Left forelimb (tissue), 1 donor: ENCODE results near the gene TIMM23.
"Not testable (repeated sequence)": the region's sequence is repeated elsewhere in the genome, so short reads cannot be mapped to it uniquely, and the experiment has no call there.

Experiments used
- DNase-seq: peaks from one replicate; pipeline ENCODE4 v3.0.0-alpha.2; 2018; ENCODE audit warnings: low spot score

Gene TIMM23

DNA sequence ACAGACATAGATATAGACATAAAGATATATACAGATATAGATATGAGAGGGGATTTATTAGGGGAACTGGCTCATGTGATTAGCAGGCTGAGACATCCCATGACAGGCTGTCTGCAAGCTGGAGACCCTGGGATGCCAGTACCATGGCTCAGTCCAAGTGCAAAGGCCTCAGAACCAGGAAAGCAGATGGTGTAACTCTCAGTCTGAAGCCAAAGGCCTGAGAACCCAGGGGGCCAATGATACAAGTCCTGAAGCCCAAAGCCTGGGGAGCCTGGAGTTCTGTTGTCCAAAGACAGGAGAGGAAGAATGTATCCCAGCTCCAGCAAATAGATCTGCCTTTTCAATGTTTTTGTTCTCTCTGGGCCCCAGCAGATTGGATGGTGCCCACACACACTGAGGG, 52.7 kb downstream of the TIMM23 start:
- DNase-seq, result no peak

DNA sequence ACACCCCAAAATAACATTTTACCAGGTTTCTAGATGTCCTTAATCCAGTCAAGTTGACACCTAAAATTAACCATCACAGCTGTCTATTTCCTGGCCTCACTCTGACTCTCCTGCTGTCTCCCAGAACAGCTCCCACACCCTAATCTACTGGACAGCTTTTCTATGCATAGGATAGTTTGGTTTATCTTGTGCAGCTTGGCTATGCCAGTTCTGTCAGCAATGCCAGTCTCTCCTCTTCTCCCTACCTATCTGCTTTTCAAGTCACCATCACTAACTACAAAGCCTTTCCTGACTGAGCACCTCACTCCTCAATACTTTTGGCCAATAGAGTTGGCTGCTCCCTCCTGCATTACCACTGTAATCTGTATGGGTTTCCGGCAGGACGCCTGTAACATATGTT, 53.1 kb downstream of the TIMM23 start:
- DNase-seq, result no peak

DNA sequence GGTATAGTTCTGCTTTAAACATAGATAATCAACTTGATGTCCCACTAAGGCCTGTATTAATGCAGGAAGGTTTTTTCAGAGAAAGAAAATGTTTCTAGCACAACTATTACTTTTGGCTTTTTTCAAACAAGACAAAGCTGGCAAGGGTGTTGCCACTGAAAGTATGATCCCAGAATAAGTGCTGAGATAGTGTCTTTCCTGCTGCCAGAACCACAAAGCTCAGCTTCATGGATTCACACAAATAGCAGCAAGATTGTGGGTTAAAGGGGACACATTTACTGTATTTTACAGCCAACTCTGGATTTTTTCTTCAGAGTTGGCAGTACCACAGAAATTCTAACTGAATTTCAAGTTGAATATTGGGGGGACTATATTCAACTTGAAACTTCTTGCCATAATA, 53.8 kb downstream of the TIMM23 start:
- DNase-seq, result no peak

DNA sequence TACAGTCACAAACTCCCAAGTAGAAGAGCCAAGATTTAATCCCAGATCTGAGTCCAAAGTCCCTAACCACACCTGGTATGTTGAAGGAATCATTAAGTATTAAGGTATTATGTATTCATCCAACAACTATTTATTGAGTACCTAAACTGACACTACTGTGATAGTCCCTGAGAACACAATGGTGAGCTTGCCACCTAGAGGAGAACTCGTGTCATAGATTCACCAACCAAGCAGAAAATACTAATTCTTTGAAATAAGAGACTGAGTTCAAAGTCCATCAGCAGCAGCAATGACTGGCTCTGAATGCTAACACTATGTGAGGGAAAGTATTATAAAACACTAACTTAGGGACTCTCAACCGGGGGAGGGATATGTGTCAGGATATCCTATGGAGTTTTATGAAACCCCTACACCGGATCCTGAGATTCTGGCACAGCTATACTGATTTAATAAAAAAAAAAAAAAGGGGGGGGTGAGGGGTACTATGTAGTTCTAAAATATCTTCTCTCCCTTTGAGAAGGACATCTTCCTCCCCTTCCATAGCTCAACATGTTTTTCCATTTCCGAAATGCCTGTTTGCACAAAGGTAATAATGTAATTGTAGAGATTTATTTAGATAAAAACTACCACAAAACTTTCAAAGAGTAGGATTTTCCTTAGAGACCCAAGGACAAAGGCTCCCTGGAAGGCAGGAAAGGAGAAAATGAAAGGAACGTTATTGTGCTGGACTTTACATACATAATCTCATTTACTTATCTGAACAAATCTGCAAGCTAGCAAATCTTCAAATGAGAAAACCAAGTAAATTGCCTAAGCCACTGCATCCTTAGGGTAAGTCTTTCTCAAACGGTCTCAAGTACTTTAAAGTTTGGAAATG, 56.5 kb downstream of the TIMM23 start:
- DNase-seq, result no peak

DNA sequence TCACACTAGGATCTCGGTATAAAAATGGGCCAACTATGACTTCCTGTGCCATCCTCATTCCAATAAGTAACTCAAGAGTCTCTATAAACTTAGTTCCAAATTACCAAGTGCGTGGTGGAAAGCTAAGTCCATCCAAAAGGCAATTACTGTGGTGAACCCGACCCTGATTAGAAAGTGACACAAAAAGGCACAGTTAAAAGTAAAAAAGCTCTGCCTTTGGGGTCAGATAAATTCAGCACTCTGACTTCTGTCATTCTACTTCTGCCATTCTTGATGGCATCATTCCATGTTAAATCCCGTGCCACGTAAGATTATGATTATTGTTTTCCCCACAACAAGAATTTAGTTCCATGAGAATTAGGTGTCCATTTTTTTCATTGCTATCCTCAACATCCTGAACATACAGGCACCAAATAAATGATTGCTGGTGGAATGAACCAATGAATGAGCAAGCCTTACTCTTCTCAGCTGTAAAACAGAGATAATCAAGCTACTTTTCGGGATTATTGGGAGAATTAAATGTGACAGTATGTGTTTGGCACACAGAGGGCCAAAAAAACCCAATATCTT, 57.3 kb downstream of the TIMM23 start:
- no peak for DNase-seq

DNA sequence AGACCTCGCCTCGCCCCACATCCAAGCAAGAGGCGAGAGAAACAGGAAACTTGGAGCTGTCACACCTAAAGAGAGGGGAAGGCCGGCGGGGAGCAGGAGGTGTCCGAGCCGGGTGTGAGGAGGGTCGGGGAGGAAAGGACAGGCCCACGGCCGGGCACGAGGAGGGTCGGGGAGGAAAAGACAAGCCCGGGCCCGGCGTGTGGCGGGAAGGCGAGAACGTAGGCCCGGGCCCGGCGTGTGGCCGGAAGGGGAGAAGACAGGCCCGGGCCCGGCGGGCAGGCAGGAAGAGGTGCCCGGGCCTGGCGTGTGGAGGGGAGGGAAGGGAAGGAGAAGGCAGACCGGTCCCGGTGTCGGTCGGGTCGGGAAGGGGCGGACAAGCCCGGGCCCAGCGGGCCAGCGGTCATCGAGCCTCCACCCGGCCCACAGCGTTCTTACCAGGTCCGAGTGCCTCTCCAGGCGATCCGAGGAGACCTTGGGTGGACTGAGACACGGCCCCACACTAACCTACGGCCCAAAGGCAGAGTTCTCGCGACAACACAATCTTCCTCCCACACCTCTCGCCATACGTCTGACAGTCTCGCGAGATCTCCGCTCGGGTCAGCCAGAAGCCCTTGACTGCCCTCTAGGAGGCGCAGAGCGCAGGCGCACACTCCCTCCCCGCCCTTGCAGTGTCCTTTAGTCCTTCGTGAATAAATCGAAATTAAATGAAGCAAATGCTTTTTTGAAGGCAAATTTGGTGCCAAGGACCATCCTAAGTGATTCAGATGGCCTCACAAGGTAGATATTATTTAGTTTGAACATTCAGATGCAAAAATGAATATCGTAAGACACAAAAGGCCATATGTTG, 58.0 kb downstream of the TIMM23 start, which contains the start of gene NCOA4:
Gene NCOA4, minus strand, starts transcription at position 533 of the 847 bp plus-strand sequence. CDS start 13,943 bp downstream, outside the sequence.
- peak; percentile 96 for DNase-seq

DNA sequence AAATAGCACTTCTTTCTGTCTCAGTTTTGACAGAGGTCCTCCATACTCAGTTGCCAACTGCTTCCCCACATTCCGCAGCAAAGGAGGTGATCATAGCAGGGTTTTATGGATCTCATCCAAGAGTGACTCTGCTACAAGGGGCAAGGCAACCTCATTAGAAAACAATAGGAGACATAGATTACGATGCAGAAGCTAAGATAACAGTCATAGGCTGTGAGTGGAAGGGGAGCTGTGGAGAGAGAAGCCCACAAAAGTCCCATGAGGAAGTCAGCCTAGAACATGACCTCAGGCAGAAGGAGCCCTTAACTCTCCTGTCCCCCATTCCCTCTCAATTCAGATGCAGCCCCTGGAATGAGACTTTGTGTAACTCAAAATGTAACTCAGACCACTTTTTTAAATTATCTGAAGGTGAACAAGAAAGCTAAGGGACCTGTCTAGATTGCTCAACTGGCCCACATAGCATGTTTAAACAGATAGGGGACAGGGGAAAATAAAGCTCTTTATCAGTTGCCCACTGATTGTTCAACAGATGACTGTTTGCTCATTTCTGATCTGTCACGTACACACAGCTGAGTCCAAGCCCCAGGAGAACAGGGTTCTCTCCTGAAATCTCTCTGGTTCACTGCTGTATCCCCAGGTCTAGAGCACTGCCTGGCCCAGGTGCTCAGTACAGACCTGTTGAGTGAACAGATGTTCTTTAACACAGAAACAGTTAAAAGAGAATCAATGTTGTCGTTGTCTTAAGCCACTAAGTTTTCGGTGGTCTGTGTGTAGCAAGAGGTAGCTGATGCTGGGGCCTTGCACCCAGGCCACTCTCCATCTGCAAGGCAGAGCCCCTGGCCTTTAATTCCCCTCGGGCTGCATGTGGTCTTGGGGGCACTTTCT, 59.6 kb downstream of the TIMM23 start:
- no peak for DNase-seq

DNA sequence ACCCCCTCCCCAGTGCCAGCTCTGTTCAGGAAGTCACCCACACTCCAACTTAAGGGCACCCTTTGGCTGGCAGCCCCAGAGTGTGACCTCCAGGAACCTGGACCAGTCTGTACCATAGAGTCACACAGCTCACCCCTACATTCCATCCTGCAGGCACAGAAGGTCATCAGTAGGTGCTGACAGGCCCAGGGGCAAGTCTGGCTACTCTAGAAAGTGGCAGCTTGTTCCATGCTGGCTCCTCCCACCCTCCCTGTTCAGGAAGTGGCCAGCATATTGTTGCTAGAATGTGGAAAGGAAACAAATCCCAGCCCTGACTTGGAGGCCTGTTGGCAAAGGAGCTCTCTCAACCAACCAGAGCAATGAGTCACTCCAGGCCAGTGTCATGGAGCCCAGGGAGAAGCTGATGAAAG, 61.3 kb downstream of the TIMM23 start:
- no peak for DNase-seq

DNA sequence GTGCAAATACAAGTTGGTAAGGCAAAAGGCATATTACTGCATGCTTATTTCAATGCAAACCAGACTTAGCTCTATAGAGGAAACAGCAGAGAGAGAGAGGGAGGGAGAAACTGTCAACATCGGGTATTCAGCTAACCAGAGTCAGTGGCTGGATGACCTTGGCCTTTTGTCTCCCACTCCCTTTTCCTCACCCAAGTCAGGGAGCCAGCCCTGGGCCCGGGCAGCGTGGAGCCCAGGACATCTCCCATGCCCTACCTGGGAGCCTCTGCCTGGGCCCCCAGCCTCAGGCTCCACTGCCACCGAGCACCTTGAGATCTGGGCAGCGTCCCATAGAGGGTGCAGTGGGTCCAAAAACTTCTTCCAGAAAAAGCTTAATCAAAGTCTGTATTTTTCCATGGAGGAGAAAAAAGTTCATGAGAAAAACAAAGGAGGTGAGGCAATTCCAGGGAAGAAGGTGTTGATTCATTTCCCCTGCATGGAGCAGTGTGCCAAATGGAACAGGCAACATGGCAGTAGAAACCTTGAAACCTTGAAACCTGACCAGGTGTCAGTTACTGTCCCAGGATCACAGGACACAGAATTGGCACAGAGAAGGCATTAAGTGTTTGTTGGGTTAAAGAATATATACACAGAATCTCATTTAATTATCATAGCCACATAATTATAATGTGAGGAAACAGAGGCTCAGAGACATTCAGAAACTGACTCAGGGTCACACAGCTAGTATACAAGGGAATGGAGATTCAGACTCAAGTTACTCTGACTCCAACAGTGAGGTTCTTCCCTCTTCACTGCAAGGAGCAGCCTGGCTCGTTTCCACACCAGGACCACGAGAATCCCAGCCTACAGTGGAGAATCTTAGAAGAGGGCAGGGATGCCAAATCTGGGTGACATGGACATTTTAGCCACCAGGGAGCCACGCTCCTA, 63.9 kb downstream of the TIMM23 start:
- DNase-seq, result no peak

DNA sequence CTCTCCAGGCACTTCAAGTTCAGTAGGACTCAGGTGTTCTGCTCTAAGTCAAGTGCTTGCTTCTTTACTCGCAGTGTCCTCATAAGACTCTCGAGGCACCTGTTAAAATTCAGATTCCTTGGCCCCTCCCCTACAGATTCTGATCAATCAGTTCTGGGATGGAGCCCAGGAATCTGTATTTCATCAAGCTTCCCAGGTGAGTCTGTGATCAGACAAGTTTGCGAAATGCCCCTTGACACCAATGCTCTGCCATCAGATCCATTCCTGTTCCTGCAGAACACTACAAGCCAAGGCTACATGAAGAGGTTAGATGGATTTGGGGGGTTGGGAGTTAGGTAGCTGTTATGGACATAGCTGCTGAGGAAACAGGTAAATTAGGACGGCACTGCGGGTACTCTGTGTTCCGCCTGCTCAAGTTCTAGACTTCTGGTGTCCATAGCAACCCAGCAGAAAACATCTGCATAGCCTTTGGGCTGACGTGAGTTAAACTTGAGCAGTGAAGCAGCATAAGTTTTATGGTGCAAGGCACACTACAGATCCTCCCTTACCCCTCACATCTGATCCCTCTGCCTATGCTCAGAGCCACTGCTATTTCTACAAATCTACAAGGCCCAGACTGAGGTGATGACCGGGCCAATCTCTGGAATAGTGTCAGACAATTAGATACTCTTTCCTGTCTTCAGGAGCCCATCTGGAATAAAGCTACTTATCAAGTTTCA, 65.0 kb downstream of the TIMM23 start:
- no peak for DNase-seq

DNA sequence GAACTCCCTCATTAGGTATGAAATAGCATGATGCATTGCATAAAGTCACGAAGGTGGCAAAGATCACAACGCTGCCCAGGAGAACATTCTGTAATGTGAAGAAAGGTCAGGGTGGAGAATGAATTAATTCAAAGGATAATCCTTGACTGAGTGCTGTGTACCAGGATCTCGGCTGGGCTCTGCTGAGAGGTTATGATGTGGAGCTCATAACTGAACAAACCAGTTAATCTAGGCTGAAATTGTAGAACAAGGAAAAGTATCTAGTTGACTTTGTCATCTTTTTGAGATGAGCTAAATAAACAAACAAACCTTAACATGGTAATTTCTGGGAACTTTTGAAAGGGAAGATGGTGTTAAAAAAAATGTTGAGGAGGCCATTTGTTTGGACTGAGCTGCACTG, 67.7 kb downstream of the TIMM23 start:
- DNase-seq, result no peak

DNA sequence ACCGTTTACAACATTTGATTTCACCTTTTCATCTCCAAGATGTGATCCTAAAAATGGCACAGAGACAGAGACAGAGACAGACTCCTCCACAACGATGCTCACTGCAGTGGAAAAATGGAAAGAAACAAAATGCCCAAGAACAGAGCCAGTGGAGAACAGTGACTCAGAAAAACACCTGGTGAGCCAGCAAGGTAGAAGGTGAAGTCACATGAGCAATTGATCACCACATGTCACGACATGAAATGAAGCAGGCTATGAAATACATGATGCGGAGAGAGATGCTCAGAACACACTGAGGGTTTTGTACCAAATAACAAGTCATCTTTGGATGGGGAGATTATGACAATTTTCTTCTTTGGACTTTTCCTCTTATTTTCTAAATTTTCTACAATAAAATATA, 70.2 kb downstream of the TIMM23 start:
- DNase-seq, result no peak

DNA sequence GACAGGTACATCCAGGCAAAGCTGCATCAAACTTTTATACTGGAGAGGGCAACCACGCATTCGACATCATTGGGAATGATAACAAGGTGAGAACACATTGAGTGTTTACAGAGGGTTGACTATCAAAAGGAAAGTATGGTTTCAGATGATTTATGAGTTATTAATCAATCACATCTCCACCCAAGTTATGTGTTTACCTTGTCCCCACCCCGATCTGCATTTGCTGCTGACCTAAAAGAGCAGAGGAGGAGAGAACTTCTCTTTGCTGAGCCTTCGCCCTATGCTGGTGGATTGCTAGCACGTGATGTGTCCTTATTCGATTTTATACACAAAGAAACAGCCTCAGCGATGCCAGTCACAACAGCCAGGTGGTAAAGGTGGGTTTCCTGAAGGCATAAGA, 74.0 kb downstream of the TIMM23 start, which contains the start of gene MSMB:
Gene MSMB, minus strand, starts transcription at position 9 of the 400 bp plus-strand sequence. CDS start 32 bp downstream, outside the sequence.
- DNase-seq, result no peak

DNA sequence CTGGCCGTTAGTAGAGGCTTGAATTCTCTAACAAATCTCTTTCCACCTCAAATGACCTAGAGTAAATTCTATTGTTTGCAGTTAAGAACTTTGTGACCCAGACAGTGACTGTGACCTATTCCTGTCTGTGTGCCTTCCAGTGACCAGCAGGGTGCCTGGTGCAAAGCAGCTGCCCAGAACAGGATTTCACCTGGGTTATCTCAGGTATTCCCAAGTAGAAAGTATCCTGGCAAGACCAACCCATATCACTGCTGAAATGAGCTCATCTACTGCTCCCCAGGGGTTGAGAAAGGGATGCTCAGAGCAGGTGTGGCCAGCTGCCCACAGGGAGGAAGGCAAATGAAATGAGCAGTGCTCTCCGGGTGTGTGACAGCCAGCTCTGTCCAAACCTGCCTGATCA, 75.9 kb downstream of the TIMM23 start:
- DNase-seq, result no peak

DNA sequence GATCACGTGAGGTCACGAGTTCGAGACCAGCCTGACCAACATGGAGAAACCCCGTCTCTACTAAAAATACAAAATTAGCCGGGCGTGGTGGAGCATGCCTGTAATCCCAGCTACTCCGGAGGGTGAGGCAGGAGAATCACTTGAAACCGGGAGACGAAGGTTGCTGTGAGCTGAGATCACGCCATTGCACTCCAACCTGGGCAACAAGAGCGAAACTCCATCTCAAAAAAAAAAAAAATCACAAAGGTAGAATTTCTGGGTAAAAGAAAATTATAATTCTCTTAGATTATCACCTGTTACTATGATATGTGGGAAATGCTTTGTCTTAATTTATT, 77.2 kb downstream of the TIMM23 start:
- not testable (repeated sequence) for DNase-seq

DNA sequence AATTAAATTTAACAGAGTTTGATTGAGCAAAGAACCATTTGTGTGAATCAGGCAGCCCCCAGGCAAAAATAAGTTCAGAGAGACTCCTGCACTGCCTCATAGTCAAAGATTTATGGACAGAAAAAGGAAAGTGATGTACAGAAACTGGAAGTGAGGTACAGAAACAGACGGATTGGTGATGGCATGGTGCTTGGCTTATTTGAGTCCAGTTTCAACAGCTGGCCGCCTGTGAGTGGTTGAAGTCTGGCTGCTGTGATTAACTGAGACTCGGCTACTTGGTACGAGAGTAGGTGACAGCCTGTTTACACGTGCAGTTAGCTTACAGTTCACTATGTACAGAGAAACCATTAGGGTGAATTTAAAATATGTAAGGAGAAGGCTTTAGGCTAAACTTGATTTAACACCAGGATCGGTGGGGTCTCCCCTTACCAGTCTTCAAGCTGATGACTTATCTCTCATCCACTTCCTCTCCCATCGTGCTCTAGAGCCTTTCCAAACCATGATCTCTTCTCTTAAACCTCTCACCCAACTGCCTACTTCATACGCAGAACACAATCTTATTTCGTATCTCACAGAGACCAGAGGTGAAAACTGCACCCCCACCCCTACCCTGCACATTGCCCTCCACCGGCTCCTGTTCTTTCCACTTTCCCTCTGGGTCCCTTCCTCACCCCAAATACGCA, 78.8 kb downstream of the TIMM23 start:
- DNase-seq, result no peak

DNA sequence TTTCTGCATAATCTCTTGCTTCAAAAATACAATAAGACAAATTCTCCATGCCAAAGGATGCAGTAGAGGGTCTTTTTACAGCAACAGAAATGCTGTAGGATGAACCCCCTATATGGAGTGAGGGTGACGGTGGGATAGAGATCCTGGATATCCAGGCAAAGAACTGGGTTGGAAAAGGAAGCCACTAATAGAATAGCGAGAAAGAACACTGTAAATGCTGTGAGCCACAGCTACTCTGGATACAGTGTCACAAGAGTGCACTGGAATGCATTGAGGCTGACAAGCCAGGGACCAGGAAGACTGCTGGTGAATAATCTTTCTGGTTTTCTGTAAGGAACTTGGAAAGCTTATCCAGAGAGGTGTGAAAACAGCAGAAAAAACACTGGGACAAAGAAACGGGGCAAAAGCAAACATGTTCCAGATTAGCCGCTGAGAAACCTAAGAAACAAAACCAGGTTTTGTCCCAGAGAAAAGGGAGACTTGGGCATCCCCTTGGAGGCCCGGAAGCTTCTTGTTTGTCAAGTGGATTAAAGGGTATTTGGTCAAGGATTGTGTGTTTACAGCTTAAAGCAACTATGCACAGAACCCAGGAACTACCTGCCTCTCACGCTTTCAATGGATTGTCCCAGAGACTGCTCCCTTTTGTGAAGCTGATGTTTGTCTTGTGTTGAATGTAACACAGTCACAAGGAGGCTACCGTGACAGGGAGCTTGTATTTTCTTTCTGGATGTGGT, 79.9 kb downstream of the TIMM23 start:
- no peak for DNase-seq

DNA sequence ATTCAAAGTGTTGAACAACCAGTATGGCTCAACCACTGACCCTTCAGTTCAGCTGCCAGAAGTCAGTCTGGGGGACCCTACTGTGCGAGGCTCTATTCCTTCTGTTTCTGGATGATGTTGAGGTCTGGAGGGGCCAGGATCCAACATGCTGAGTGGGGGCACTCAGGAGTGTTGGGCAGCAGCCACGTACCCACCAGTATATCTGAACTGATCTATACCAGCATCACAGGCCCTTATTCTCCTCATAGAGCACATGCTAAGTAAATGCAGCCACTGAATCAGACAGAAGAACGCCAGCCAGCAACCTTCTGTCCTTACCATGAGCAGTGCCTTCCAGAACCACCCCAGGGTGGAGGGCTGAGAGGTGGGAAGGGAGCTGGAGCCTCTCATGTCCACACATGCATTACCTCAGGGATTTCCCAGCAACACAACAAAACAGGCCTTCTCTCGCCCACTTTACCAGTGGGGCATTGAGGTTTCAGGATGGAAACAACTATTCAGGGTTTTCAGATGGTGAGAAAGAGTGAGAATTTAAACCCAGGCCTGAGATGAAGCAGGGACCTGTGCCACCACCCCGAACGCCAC, 80.6 kb downstream of the TIMM23 start:
- DNase-seq, result no peak
